Measurements from ENCODE around the gene DIAPH2.

The DIAPH2 gene

GRCh38 chrX:96978906-96979305 lies 294.3 kb downstream of the DIAPH2 start:
- DNase-seq (ENCODE audit: low read depth in 2 of 2) = no peak

- no peak for DNase-seq (ENCODE audit: low read depth in 2 of 2)
Observed at GRCh38 chrX:96979766-96980165, 295.1 kb downstream of the DIAPH2 start.

GRCh38 chrX:96982161-96982560 lies 297.5 kb downstream of the DIAPH2 start:
- DNase-seq (ENCODE audit: low read depth in 2 of 2) = no peak

- no peak for DNase-seq (ENCODE audit: low read depth in 2 of 2)
Observed at GRCh38 chrX:96984538-96984937, 299.9 kb downstream of the DIAPH2 start.

GRCh38 chrX:96985046-96985445 lies 300.4 kb downstream of the DIAPH2 start:
- no peak for DNase-seq (ENCODE audit: low read depth in 2 of 2)

GRCh38 chrX:96987228-96987627 lies 302.6 kb downstream of the DIAPH2 start:
- no peak for DNase-seq (ENCODE audit: low read depth in 2 of 2)

- DNase-seq (ENCODE audit: low read depth in 2 of 2) = no peak
Observed at GRCh38 chrX:96989830-96990571, 305.4 kb downstream of the DIAPH2 start.

- DNase-seq (ENCODE audit: low read depth in 2 of 2) = no peak
Observed at GRCh38 chrX:96994093-96994492, 309.5 kb downstream of the DIAPH2 start.

- no peak for DNase-seq (ENCODE audit: low read depth in 2 of 2)
Observed at GRCh38 chrX:96997196-96997595, 312.6 kb downstream of the DIAPH2 start.

GRCh38 chrX:97000682-97001368 lies 316.2 kb downstream of the DIAPH2 start:
- DNase-seq (ENCODE audit: low read depth in 2 of 2) = no peak

GRCh38 chrX:97006167-97006566 lies 321.5 kb downstream of the DIAPH2 start:
- no peak for DNase-seq (ENCODE audit: low read depth in 2 of 2)

- no peak for DNase-seq (ENCODE audit: low read depth in 2 of 2)
Observed at GRCh38 chrX:97009391-97009790, 324.7 kb downstream of the DIAPH2 start.

GRCh38 chrX:97011540-97011939 lies 326.9 kb downstream of the DIAPH2 start:
- no peak for DNase-seq (ENCODE audit: low read depth in 2 of 2)

GRCh38 chrX:97016106-97016505 lies 331.5 kb downstream of the DIAPH2 start:
- no peak for DNase-seq (ENCODE audit: low read depth in 2 of 2)

GRCh38 chrX:97021680-97022079 lies 337.0 kb downstream of the DIAPH2 start:
- DNase-seq (ENCODE audit: low read depth in 2 of 2) = no peak

GRCh38 chrX:97026406-97026805 lies 341.8 kb downstream of the DIAPH2 start:
- no peak for DNase-seq (ENCODE audit: low read depth in 2 of 2)

- no peak for DNase-seq (ENCODE audit: low read depth in 2 of 2)
Observed at GRCh38 chrX:97027384-97027922, 342.8 kb downstream of the DIAPH2 start.

GRCh38 chrX:97030463-97030862 lies 345.8 kb downstream of the DIAPH2 start:
- DNase-seq (ENCODE audit: low read depth in 2 of 2) = no peak

- no peak for DNase-seq (ENCODE audit: low read depth in 2 of 2)
Observed at GRCh38 chrX:97030947-97031346, 346.3 kb downstream of the DIAPH2 start.

- no peak for DNase-seq (ENCODE audit: low read depth in 2 of 2)
Observed at GRCh38 chrX:97039363-97040029, 354.9 kb downstream of the DIAPH2 start.

- no peak for DNase-seq (ENCODE audit: low read depth in 2 of 2)
Observed at GRCh38 chrX:97045470-97045869, 360.8 kb downstream of the DIAPH2 start.

- no peak for DNase-seq (ENCODE audit: low read depth in 2 of 2)
Observed at GRCh38 chrX:97046867-97047266, 362.2 kb downstream of the DIAPH2 start.

GRCh38 chrX:97050392-97050791 lies 365.8 kb downstream of the DIAPH2 start:
- no peak for DNase-seq (ENCODE audit: low read depth in 2 of 2)

Data from stimulated activated CD8-positive, alpha-beta memory T cell treated with anti-CD3 and anti-CD28 coated beads, Interleukin-15, amount 100 ng/mL, for 48 hours (primary cell).